Cardiac septum (tissue), 1 donor: ENCODE data around the gene HIP1. TPM values are rescaled to one million over a fixed set of nuclear protein-coding genes. Genes with fewer than 3 reads are reported as not detected.
"Not testable (repeated sequence)": the region's sequence is repeated elsewhere in the genome, so short reads cannot be mapped to it uniquely, and the experiment has no call there.

Source experiments
- DNase-seq: peaks from one replicate; pipeline ENCODE4 v3.0.0-alpha.2; 2020; ENCODE audit warnings: low spot score
- intact Hi-C: fragments of 100-400 bp; cut with DNase I; formaldehyde crosslinking; loops from one replicate; pipeline ENCODE4 v1.14.0; 2022
- total RNA-seq: library from RNA; stranded (reverse); fragmentation: NEBNext Ultra II Directional; extraction: Animal tissue kit (Norgen Biotek cat#: 25700); gene quantifications from one replicate; pipeline ENCODE4 v1.2.1, GENCODE V29; 2021
- donor health status: DM: no; HTN: no; CAD: no.

HIP1 gene
- total RNA-seq, 1 donor from 2014 or later = 24.7 TPM

- no peak for DNase-seq
- intact Hi-C loops = loop anchor here (5.0 kb wide), 1 partner anchor 52 kb away; no protein-coding TSS in a partner anchor
Observed at GRCh38 chr7:75689246-75690099, 49.3 kb downstream of the HIP1 start.

DNA sequence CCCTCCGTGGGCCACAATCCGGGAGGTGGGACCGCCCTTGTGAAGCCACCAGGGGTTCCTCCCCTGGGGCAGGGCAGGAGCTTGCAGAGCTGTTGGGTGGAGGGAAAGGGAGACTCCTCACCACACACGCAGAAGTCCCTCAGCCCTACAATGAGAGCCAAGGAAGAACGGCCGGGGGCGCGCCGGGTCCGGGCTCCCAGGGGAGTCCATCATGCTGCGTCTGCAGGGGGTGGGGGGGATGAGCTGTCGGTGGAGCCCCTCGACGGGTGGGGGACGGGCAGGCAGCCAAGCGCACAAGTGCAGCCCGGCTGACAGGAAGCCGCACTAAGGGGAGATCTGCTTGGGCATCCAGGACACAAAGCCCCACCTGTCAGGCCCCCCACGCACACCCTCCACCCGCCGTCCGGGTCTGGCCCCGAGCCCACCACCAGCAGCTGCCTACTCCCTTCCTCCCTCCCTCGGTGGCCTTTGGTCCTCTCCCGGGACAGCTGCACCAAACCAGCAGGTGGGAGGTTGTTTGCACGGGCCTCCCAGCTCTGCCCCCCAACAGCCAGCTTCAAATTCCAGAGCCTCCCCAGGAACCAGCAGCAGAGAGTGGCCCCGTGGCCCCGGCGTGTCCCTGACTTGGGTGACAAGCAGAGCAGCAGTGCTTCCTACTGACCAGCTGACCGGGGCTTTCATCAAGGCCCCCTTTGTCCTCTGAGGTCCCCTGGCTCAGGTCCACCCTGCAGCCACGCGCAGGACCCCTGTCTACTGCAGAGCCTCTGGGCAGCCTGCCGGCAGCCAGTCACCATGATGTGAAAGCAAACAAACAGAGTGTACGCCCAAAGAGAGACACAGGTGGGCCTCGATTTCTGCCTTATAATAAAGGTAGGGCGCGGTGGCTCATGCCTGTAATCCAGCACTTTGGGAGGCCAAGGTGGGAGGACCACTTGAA is 50.3 kb downstream of the HIP1 start:
- intact Hi-C loops = loop anchor here (5.0 kb wide), 1 partner anchor 51 kb away; no protein-coding TSS in a partner anchor
- DNase-seq = peak; percentile 61

DNA sequence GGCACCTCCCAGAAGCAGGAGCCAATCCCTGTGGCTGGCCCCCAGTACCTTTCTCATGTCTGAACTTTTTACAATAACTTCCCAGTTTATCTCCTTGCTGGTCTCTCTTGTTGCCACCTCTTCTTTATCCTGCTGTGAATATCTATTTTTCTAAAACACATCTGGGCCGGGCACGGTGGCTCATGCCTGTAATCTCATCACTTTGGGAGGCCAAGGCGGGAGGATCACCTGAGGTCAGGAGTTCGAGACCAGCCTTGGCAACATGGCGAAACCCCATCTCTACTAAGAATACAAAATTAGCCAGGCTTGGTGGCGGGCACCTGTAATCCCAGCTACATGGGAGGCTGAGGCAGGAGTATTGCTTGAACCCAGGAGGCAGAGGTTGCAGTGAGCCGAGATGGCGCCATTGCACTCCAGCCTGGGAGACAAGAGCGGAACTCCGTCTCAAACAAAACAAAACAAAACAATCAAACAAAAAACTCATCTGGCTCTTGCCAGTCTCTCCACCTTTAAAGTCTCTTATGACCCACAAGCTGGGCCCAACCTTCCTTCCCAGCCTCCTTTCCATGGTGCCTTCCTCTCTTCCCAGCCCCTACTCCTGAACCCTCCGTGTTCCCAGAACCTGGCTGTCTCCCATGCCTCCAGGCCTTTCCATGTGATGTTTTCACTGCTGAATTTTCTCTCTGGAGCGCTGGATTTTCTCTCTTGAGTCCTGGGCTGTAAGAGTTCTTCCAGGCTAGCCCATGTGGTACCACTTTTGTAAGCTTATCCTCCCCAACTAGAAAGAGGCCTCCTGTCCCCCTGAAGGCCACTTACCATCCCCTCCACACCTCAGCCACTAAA is 51.3 kb downstream of the HIP1 start:
- intact Hi-C loops = loop anchor here (5.0 kb wide), 1 partner anchor 50 kb away; no protein-coding TSS in a partner anchor
- peak; percentile 62 for DNase-seq

DNA sequence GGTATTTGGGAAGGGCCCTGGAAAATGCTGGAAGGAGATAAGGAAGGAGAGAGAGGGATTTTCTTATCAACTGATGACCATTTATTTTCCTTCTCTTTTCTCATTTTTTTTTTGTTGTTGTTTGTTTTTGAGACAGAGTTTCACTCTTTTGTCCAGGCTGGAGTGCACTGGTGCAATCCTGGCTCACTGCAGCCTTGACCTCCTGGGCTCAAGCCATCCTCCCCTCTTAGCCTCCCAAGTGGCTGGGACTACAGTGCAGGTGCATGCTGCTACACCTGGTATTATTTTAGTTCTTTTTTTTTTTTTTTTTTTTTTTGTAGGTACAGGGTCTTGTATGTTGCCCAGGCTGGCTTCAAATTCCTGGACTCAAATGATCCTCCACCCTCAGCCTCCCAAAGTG is 52.2 kb downstream of the HIP1 start:
- intact Hi-C loops = loop anchor here (5.0 kb wide), 1 partner anchor 49 kb away; no protein-coding TSS in a partner anchor
- peak; percentile 3 for DNase-seq

- DNase-seq, intact Hi-C loops: not testable (repeated sequence)
Observed at GRCh38 chr7:75682052-75682451, 56.7 kb downstream of the HIP1 start.

DNA sequence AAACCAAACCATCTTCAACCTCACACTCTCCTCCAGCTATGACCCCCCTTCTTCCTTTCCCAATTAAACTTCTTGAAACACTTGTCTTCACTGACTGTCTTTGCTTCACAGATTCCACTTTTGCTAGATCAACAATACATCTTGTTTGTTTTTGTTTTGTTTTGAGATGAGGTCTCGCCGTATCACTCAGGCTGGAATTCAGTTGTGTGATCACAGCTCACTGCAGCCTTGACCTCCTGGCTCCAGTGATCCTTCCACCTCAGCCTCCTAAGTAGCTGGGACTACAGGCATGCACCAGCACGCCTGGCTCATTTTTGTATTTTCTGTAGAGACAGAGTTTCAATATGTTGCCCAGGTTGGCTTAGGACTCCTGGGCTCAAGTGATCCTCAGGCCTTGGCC is 59.7 kb downstream of the HIP1 start:
- intact Hi-C loops = no loop called here
- DNase-seq = no peak

GRCh38 chr7:75669579-75669978 is 69.2 kb downstream of the HIP1 start:
- intact Hi-C loops = no loop called here
- DNase-seq = no peak

GRCh38 chr7:75667938-75668337 is 70.8 kb downstream of the HIP1 start:
- intact Hi-C loops = no loop called here
- DNase-seq = no peak

GRCh38 chr7:75663302-75663907 is 75.3 kb downstream of the HIP1 start:
- no peak for DNase-seq
- intact Hi-C loops = no loop called here

DNA sequence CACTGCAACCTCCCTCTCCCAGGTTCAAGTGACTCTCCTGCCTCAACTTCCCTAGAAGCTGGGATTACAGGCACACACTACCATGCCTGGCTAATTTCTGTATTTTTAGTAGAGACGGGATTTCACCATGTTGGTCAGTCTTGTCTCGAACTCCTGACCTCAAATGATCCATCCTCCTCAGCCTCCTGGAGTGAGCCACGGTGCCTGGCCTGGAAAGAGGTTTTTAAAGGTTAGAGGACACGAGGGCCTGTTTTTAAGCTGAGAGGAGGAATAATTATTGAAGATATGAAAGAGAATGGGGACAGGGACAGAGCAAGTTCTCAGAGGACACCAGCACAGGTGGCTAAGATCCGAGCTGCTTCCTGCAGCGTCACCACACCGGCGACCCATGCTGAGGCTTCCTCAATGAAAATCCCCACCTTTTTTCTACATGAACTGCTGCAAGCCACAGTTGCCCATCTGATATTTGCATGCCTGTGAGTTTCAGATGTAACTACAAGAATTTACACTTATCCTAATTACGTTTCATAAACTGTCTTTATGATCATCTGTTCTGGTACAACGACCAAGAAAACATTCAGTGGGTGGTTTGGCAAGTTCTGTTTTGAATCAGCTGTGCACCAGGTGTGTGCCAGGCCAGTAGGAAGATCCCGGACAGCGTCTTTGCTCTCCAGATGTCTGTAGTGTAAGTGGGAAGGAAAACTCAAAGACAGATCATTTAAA is 76.0 kb downstream of the HIP1 start:
- intact Hi-C loops = no loop called here

DNA sequence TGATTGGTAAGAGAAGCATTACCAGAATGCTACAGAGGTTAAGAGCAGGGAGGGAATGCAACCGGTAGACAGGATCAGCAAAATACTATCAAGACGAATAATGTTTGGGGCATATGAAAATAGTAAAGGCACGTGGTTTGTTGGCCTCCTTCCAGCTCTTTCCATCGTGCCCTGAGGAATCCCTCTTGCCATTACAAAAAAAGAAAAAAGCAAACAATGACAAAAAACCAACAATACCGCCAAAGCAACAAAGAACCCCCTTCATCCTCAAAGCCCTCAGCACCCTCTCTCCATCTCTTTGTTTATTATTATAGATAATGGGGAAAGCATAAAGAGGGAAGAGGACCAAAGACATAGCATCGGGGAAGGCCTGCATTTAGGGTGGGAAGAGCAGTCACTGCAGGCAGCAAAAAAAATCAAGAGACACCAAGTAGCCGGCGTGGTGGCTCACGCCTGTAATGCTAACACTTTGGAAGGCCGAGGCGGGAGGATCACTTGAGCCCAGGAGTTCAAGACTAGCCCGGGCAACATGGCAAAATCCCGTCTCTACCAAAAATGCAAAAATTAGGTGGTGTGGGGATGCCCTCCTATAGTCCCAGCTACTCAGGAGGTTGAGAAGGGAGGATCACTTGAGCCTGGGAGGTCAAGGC is 78.0 kb downstream of the HIP1 start:
- intact Hi-C loops = no loop called here
- DNase-seq = no peak

More for the DNA sequence above, 76.0 kb downstream of the HIP1 start:
- no peak for DNase-seq

GRCh38 chr7:75658802-75659201 is 79.9 kb downstream of the HIP1 start:
- intact Hi-C loops = no loop called here
- no peak for DNase-seq

GRCh38 chr7:75658369-75658768 is 80.4 kb downstream of the HIP1 start:
- DNase-seq = no peak
- intact Hi-C loops = no loop called here

DNA sequence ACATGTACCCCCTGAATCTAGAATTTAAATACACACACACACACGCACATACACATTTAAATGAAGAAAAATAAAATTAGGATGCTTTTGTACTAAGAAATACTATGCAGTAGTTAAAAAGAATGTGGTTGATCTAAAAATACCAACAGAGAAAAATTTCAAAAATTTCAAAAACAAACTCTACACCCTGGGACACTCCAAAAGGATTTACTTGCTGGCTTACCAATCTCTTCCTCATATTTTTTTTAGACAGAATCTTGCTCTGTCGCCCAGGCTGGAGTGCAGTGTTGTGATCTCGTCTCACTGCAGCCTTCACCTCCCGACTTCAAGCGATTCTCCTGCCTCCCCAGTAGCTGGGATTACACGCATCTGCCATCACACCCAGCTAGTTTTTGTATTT is 80.9 kb downstream of the HIP1 start:
- no peak for DNase-seq
- intact Hi-C loops = no loop called here

GRCh38 chr7:75656740-75657139 is 82.0 kb downstream of the HIP1 start:
- no peak for DNase-seq
- intact Hi-C loops = no loop called here

DNA sequence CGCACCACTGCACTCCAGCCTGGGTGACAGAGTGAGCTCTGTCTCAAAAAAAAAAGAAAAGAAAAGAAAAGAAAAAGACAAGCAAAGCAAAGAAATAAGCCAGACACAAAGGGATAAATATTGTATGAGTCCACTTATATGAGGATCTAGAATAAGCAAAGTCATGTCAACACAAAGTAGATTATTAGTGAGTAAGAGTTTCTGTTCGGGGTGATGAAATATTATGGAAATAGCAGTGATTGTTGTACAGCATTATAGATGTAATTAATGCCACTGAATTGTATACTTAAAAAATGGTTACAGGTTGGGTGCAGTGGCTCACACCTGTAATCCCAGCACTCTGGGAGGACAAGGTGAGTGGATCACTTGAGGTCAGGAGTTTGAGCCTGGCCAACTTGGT is 83.2 kb downstream of the HIP1 start:
- no peak for DNase-seq
- intact Hi-C loops = no loop called here

DNA sequence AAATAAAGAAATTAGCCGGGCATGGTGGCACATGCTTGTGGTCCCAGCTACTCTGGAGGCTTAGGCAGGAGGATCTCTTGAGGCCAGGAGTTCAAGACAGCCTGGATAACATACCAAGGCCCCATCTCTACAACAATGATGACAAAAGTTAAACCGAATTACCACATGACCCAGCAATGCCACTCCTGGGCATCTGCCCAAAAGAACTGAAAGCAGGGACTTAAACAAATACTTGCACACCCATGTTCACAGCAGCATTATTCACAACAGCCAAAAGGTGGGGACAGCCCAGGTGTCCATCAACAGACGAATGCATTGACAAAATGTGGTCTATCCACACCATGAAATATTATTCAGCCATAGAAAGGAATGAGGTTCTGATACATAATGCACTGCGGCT is 83.9 kb downstream of the HIP1 start:
- no peak for DNase-seq
- intact Hi-C loops = loop anchor here (5.0 kb wide), 1 partner anchor 43 kb away; no protein-coding TSS in a partner anchor

DNA sequence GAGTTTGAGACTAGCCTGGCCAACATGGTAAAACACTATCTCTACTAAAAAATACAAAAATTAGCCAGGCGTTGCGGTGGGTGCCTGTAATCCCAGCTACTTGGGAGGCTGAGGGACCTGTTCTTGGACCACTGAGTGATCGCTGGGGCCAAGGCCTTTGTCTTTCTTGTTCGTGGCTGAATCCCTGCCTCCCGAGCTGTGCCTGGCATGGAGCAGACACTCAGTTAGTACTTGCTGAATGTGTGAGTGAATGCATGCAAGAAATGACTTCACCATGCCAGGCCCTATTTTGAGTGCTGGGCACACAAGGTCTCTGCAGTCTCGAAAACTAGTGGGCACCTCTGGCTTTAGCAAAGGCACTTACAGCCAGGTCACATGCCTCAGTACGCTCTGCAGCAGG is 85.1 kb downstream of the HIP1 start:
- intact Hi-C loops = loop anchor here (5.0 kb wide), 1 partner anchor 41 kb away; no protein-coding TSS in a partner anchor
- no peak for DNase-seq
